IMR-90 (cell line): ENCODE results near the gene HDHD3. TPM values are rescaled to one million over a fixed set of nuclear protein-coding genes. Genes with fewer than 3 reads are reported as not detected.

Source experiments
- polyA plus RNA-seq, 3 experiments: library from polyadenylated mRNA; depleted of rRNA; stranded (reverse); fragments of >200 nt; gene quantifications; 2 replicates each; pipeline ENCODE4 v1.2.3, GENCODE V29; 2012; ENCODE audit warnings: low replicate concordance in 1 of 3
- total RNA-seq: library from RNA; depleted of rRNA; stranded (reverse); fragments of >200 nt; gene quantifications from 2 replicates; pipeline ENCODE4 v1.2.3, GENCODE V29; 2012
- TF ChIP-seq, protein P1 (sequence below): conservative IDR thresholded peaks from 2 replicates; pipeline ENCODE4 v1.5.1; 2012; ENCODE audit warnings: mild to moderate bottlenecking, low read depth, low read length, improper control_type of control experiment

The HDHD3 gene
- total and polyA plus RNA-seq, 2 of the 4 experiments (the other 2 are of a cell fraction), result 7.0 to 8.6 TPM

DNA sequence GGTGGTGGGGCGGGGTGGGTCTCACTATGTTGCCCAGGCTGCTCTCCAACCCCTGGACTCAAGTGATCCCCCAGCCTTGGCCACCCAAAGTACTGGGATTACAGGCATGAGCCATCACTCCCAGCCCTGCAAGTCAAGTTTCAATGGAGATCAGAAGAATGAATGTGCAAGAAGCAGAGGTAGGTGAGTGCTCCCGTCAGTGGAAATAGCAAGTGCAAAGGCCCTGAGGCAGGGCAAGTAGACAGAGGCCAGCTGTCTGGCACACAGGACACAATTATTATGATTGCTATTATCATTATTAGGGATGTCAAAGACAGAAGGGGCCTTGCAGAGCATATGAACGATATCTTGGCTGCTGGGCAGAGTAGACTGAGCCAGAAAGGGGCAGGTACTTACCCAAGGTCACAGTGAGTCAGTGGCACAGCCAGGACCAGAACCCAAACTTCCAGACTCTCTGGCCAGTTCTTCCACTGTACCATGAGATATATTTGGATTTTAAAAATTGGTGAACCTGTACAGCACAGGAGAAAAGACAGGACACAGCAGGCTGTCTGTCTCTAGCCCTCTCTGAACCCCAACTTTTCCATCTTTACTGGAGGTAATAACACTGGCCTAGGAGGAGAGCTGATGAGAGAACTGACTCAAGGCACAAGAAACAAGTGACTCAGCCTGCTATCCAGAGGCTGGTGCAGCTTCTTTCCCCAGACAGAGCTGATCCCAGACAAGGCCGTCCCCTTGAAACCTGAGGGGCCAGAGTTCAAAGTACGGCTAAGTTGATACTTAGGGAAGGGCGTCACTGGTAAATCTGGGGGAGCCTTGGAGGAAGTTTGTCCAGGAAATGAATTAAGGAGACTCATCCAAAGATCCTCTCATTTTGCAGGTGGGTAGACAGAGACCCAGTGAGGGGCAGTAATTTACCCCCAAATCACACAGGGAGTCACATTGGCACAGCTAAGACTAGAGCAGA, 1.4 kb downstream of the HDHD3 start (continued):
- TF ChIP-seq, protein P1, sequence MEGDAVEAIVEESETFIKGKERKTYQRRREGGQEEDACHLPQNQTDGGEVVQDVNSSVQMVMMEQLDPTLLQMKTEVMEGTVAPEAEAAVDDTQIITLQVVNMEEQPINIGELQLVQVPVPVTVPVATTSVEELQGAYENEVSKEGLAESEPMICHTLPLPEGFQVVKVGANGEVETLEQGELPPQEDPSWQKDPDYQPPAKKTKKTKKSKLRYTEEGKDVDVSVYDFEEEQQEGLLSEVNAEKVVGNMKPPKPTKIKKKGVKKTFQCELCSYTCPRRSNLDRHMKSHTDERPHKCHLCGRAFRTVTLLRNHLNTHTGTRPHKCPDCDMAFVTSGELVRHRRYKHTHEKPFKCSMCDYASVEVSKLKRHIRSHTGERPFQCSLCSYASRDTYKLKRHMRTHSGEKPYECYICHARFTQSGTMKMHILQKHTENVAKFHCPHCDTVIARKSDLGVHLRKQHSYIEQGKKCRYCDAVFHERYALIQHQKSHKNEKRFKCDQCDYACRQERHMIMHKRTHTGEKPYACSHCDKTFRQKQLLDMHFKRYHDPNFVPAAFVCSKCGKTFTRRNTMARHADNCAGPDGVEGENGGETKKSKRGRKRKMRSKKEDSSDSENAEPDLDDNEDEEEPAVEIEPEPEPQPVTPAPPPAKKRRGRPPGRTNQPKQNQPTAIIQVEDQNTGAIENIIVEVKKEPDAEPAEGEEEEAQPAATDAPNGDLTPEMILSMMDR, result no peak
